ENCODE measurements around the gene MRPL24. TPM values are rescaled to one million over a fixed set of nuclear protein-coding genes. Genes with fewer than 3 reads are reported as not detected.

MRPL24 gene
- total RNA-seq, 1 experiment from 2014 or later: 27.3 TPM

DNA sequence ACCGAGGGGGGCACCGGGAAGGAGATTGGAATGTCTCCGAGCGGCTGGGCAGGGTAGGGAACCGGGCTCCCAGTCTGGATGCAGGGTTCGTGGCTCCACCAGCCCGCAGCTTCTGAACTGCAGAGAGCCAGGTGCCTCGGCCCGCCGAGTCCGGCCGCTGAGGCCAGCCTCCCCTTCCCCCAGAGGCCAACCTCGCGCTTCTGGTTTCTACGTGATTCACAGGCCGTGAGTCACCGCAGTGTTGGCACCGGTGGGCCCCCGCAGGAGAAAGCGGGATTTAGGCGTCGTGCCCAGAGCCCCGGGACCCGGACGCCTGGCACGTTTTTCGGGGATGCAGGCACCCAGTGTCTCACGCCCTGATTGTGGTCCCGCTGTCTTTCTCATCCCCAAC is 36.0 kb downstream of the MRPL24 start:
- Histone ChIP-seq H3K4ac (ENCODE audit: low read depth, low read length) (no peak overlapping the region), H2BK20ac (ENCODE audit: low read depth, low read length, poor library complexity, severe bottlenecking) (no peak overlapping the region), H3K27ac (ENCODE audit: insufficient read length, low read depth, low read length) (no peak overlapping the region), H4K20me1 (ENCODE audit: control insufficient read depth, insufficient read depth, insufficient read length) (no peaks in the 10 kb centered on the region), H3K23me2 (ENCODE audit: insufficient read length, low read depth, low read length, poor library complexity, severe bottlenecking) (peaks cover 39% of the 10 kb centered on the region), H3K9ac (ENCODE audit: extremely low read depth, insufficient read length, low read length) (no peak overlapping the region), H3K4me1 (ENCODE audit: insufficient read depth, low read length) (peaks cover 17% of the 10 kb centered on the region; the same call in 1 of the 2 replicates), H2BK12ac (ENCODE audit: insufficient read length, low read depth, low read length) (no peak overlapping the region), H2AK5ac (ENCODE audit: insufficient read length, low read length) (no peak overlapping the region), H3K56ac (ENCODE audit: insufficient read length, low read depth, low read length) (no peak overlapping the region), H3K14ac (ENCODE audit: insufficient read depth, low read length) (peak overlapping the region; percentile 22; the same call in 1 of the 2 replicates), H3K23ac (ENCODE audit: insufficient read length, low read depth, low read length) (no peak overlapping the region), H2BK120ac (ENCODE audit: low read depth, low read length, poor library complexity, severe bottlenecking) (no peak overlapping the region), H4K8ac (replicated peaks; ENCODE audit: insufficient read length, low read depth, low read length) (no peak overlapping the region), H3K18ac (ENCODE audit: insufficient read length, low read depth, low read length) (no peak overlapping the region), H3T11ph (ENCODE audit: low read length) (no peak overlapping the region), H4K5ac (ENCODE audit: insufficient read length, low read depth, low read length) (no peak overlapping the region), H3K79me1 (ENCODE audit: insufficient read depth, low read depth, low read length, poor library complexity, severe bottlenecking) (no peaks in the 10 kb centered on the region), H3K4me2 (ENCODE audit: insufficient read depth, insufficient read length, low read length) (peak overlapping the region; percentile 83), H3K27me3 (ENCODE audit: insufficient read depth, low read length) (peaks cover 3% of the 10 kb centered on the region; the same call in 1 of the 2 replicates), H2BK15ac (ENCODE audit: low read depth, low read length) (no peak overlapping the region), H2BK5ac (ENCODE audit: insufficient read length, low read length) (no peak overlapping the region), H3K9me3 (ENCODE audit: control insufficient read depth, low read depth, low read length) (no peaks in the 10 kb centered on the region), H2AFZ (ENCODE audit: low read length) (no peak overlapping the region), H4K91ac (ENCODE audit: insufficient read length, low read depth, low read length) (no peak overlapping the region), H3K79me2 (ENCODE audit: insufficient read depth, low read length) (no peaks in the 10 kb centered on the region)
- Mint-ChIP-seq H3K4me3 (peak overlapping the region; percentile 74 to 91), H3K36me3 (ENCODE audit: insufficient read depth in 1 of 3, low read depth in 3 of 3) (peaks cover 7 to 28% (median 17%) of the 10 kb centered on the region in 3 experiments), H3K27ac (peak overlapping the region in 1 of 3 experiments; percentile 95; a peak in 1 of 7 replicates), H3K4me1 (peaks cover 62 to 69% of the 10 kb centered on the region in 2 experiments), H3K9me3 (no peaks in the 10 kb centered on the region; a peak in 1 of 5 replicates), H3K27me3 (ENCODE audit: low read depth) (peaks cover 37% of the 10 kb centered on the region)
- TF ChIP-seq, protein P1, sequence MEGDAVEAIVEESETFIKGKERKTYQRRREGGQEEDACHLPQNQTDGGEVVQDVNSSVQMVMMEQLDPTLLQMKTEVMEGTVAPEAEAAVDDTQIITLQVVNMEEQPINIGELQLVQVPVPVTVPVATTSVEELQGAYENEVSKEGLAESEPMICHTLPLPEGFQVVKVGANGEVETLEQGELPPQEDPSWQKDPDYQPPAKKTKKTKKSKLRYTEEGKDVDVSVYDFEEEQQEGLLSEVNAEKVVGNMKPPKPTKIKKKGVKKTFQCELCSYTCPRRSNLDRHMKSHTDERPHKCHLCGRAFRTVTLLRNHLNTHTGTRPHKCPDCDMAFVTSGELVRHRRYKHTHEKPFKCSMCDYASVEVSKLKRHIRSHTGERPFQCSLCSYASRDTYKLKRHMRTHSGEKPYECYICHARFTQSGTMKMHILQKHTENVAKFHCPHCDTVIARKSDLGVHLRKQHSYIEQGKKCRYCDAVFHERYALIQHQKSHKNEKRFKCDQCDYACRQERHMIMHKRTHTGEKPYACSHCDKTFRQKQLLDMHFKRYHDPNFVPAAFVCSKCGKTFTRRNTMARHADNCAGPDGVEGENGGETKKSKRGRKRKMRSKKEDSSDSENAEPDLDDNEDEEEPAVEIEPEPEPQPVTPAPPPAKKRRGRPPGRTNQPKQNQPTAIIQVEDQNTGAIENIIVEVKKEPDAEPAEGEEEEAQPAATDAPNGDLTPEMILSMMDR (conservative IDR thresholded peaks at IDR 0.05): no peak
- no peak for DNase-seq
- WGBS (ENCODE audit: extremely low coverage, insufficient read length, low lambda C conversion rate): no CpG with 5 or more reads among the region's 29 CpGs
